ENCODE results near the gene EVX1.

Gene EVX1

GRCh38 chr7:27297356-27297755 lies 54.8 kb downstream of the EVX1 start:
- no peaks in the 10 kb centered on the region for H3K4me1 Mint-ChIP-seq (ENCODE audit: low read depth)
- no peaks in the 10 kb centered on the region for H3K9me3 Mint-ChIP-seq (ENCODE audit: low read depth)
- peaks cover 35% of the 10 kb centered on the region for H3K27me3 Mint-ChIP-seq
- no peak overlapping the region for H3K27ac Mint-ChIP-seq
- no peak overlapping the region for H3K4me3 Mint-ChIP-seq
- H3K36me3 Mint-ChIP-seq = no peaks in the 10 kb centered on the region
